C1 segment of cervical spinal cord (tissue), 14 donors: ENCODE data around the gene SCPEP1.

ENCODE experiments used
- DNase-seq, 14 donors: peaks; one replicate each; lab custom pipeline; 2025; lab: John Stamatoyannopoulos, UW

The SCPEP1 gene

GRCh38 chr17:57001541-57001940, 23.6 kb downstream of the SCPEP1 start:
- no peak for DNase-seq

DNA sequence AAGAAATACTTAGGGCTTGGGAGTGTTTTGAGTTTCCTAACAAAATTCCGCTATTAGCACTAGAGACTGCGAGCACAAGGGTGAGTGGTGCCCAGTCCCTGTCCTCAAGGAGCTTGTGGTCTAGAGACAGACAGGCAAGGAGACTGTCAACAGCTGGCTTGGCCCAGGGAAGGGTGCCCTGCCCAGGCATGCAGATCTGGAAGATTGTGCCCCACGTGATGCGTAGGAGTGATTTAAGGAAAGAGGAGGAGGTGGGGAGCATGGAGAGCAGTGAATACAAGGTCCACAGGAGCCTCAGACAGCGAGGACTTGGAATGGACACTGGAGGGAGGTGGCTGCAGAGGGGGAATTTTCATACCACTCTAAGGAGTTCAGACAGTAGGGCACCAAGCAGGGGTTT, 25.0 kb downstream of the SCPEP1 start:
- no peak for DNase-seq

GRCh38 chr17:57004944-57005579, 27.1 kb downstream of the SCPEP1 start:
- DNase-seq: no peak

DNA sequence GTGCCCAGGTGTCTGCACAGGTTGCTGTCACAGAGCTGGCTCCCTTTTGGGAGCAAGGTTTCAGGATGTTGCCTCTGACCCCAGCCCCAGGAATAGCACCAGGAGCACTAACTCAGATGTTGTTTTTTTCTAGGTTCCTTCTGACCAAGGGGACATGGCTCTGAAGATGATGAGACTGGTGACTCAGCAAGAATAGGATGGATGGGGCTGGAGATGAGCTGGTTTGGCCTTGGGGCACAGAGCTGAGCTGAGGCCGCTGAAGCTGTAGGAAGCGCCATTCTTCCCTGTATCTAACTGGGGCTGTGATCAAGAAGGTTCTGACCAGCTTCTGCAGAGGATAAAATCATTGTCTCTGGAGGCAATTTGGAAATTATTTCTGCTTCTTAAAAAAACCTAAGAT, 28.1 kb downstream of the SCPEP1 start:
- DNase-seq: no peak

GRCh38 chr17:57008958-57009357, 31.0 kb downstream of the SCPEP1 start:
- no peak for DNase-seq

GRCh38 chr17:57009737-57010445, 32.0 kb downstream of the SCPEP1 start:
- peak in 7 of 14 donors; percentile 3 to 16 (median 8) for DNase-seq

- no peak for DNase-seq
Observed at GRCh38 chr17:57010487-57010886, 32.6 kb downstream of the SCPEP1 start.

- DNase-seq: no peak
Observed at GRCh38 chr17:57011491-57012015, 33.6 kb downstream of the SCPEP1 start.

- no peak for DNase-seq
Observed at GRCh38 chr17:57016071-57016763, 38.3 kb downstream of the SCPEP1 start.

GRCh38 chr17:57016764-57017116, 38.8 kb downstream of the SCPEP1 start:
- no peak for DNase-seq

- DNase-seq: no peak
Observed at GRCh38 chr17:57017625-57018024, 39.7 kb downstream of the SCPEP1 start.

GRCh38 chr17:57020208-57020607, 42.3 kb downstream of the SCPEP1 start:
- DNase-seq: no peak

GRCh38 chr17:57021226-57021940, 43.5 kb downstream of the SCPEP1 start:
- DNase-seq: no peak

DNA sequence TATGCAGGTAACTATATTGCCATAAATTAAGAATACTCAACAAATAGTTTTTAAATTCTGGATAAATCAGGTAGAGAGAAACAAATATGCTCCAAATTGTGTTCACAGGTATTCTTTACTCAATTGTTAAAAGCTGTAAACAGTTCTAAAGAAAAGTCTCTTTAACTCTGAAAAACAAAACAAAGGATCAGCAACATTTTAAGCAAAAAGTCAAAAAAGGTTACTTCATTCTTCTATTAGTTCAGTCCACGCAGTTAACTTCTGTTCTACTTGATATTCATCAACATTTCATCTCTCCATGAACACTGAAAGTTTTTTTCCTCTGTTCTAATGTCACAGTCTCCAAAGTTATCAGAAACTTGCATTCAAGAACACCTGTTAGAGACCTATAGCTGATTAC, 47.9 kb downstream of the SCPEP1 start:
- DNase-seq: no peak

DNA sequence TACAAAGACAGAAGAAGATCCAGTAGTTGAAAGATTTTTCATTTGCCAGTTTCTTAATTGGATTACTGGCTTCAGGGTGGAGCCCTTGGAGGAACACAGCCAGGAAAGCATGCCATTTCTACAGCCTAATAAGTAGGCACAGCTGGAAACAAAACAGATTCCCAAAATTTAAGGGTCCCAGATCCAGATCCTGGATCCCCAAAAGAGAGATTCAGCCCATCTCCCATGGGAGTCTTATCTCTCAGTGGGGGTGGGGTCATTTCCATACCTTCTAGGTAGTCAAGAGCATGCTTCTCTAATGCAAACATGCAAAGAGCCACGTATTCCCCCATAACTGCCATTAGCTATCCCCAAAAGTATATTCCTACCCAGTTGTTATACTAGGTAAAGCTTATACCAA, 49.9 kb downstream of the SCPEP1 start:
- DNase-seq: no peak

- DNase-seq: no peak
Observed at GRCh38 chr17:57032343-57032742, 54.4 kb downstream of the SCPEP1 start.

DNA sequence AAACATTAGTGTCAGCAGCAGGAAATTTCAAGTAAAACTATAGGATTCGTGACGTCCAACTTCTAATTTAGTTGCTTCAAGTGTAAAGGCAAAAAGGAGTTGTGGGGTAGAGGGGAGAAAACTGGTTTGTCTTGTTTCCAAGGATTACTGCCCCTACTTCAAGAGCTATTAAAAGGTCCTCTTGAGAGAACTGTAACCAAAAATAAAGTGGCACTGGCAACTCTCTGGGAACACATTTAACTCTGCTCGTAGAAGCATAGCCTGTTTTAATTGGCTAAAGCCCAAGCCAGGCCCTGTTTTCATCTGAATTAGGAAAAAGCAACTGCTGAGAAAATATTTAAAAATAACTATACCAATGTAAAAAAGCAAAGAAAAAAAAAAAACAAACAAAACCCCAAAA, 55.4 kb downstream of the SCPEP1 start:
- no peak for DNase-seq

GRCh38 chr17:57034807-57035754, 57.1 kb downstream of the SCPEP1 start:
- no peak for DNase-seq

- DNase-seq: peak in 1 of 14 donors; percentile 10
Observed at GRCh38 chr17:57035971-57036481, 58.1 kb downstream of the SCPEP1 start.

DNA sequence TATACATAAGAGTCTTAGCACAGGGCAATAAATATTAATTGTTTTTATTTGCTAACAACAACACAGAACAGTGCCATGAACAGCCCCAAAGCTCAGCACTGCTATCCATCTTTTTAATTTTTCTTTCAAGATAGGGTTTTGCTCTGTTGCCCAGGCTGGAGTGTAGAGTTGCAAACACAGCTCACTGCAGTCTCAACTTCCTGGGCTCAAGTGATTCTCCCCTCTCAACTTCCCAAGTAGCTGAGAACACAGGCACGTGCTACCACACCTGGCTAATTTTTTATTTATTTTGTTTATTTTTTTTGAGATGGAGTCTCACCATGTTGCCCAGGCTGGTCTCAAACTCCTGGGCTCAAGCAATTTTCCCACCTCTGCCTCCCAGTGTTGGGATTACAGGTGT, 59.5 kb downstream of the SCPEP1 start:
- no peak for DNase-seq

GRCh38 chr17:57038486-57038885, 60.6 kb downstream of the SCPEP1 start:
- DNase-seq: no peak
